ENCODE data around the gene CD177.
"Not testable (repeated sequence)": the region's sequence is repeated elsewhere in the genome, so short reads cannot be mapped to it uniquely, and the experiment has no call there.

DNA sequence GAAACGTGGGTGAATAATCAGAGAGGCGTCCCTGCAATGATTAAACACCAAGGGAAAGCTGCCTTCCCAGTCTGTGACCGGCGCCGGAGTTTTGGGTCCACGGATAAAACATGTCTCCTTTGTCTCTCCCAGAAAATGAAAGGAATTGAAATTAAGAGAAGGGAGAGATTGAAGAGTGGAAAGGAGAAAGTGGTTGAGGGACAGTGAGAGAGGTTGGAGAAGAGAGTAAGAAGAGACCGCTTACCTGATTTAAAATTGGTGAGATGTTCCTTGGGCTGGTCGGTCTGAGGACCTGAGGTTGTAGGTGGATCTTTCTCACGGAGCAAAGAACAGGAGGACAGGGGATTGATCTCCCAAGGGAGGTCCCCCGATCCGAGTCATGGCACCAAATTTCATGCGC, 24.9 kb upstream of the CD177 start:
- TF ChIP-seq, protein P1, sequence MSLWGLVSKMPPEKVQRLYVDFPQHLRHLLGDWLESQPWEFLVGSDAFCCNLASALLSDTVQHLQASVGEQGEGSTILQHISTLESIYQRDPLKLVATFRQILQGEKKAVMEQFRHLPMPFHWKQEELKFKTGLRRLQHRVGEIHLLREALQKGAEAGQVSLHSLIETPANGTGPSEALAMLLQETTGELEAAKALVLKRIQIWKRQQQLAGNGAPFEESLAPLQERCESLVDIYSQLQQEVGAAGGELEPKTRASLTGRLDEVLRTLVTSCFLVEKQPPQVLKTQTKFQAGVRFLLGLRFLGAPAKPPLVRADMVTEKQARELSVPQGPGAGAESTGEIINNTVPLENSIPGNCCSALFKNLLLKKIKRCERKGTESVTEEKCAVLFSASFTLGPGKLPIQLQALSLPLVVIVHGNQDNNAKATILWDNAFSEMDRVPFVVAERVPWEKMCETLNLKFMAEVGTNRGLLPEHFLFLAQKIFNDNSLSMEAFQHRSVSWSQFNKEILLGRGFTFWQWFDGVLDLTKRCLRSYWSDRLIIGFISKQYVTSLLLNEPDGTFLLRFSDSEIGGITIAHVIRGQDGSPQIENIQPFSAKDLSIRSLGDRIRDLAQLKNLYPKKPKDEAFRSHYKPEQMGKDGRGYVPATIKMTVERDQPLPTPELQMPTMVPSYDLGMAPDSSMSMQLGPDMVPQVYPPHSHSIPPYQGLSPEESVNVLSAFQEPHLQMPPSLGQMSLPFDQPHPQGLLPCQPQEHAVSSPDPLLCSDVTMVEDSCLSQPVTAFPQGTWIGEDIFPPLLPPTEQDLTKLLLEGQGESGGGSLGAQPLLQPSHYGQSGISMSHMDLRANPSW (CRISPR knock-in tag; IDR thresholded peaks at IDR 0.05) = not testable (repeated sequence)
- TF ChIP-seq POLR2AphosphoS5 (IDR thresholded peaks at IDR 0.05; ENCODE audit: control insufficient read depth, insufficient read depth, low read depth, low read length); NFIC (IDR thresholded peaks at IDR 0.05); EZH2 (IDR thresholded peaks at IDR 0.05; ENCODE audit: borderline replicate concordance, low read depth, low read length); KAT2B (IDR thresholded peaks at IDR 0.05; ENCODE audit: low read depth, low read length); ETS2 (tag; IDR thresholded peaks at IDR 0.05; ENCODE audit: borderline replicate concordance, poor library complexity, severe bottlenecking); FOXJ3 (CRISPR knock-in tag; IDR thresholded peaks at IDR 0.05); CHD4 (IDR thresholded peaks at IDR 0.05; ENCODE audit: insufficient read depth, insufficient replicate concordance, low read depth, low read length, poor library complexity, severe bottlenecking); CCAR2 (IDR thresholded peaks at IDR 0.05; ENCODE audit: low read depth, low read length): not testable (repeated sequence)
- TF ChIP-seq, protein P2, sequence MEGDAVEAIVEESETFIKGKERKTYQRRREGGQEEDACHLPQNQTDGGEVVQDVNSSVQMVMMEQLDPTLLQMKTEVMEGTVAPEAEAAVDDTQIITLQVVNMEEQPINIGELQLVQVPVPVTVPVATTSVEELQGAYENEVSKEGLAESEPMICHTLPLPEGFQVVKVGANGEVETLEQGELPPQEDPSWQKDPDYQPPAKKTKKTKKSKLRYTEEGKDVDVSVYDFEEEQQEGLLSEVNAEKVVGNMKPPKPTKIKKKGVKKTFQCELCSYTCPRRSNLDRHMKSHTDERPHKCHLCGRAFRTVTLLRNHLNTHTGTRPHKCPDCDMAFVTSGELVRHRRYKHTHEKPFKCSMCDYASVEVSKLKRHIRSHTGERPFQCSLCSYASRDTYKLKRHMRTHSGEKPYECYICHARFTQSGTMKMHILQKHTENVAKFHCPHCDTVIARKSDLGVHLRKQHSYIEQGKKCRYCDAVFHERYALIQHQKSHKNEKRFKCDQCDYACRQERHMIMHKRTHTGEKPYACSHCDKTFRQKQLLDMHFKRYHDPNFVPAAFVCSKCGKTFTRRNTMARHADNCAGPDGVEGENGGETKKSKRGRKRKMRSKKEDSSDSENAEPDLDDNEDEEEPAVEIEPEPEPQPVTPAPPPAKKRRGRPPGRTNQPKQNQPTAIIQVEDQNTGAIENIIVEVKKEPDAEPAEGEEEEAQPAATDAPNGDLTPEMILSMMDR (IDR thresholded peaks at IDR 0.05 in 2 of 3, conservative IDR thresholded peaks at IDR 0.05 in 1 of 3; ENCODE audit: insufficient read depth in 2 of 3, low read depth in 1 of 3, low read length in 3 of 3) = not testable (repeated sequence)
- TF ChIP-seq, protein P3, sequence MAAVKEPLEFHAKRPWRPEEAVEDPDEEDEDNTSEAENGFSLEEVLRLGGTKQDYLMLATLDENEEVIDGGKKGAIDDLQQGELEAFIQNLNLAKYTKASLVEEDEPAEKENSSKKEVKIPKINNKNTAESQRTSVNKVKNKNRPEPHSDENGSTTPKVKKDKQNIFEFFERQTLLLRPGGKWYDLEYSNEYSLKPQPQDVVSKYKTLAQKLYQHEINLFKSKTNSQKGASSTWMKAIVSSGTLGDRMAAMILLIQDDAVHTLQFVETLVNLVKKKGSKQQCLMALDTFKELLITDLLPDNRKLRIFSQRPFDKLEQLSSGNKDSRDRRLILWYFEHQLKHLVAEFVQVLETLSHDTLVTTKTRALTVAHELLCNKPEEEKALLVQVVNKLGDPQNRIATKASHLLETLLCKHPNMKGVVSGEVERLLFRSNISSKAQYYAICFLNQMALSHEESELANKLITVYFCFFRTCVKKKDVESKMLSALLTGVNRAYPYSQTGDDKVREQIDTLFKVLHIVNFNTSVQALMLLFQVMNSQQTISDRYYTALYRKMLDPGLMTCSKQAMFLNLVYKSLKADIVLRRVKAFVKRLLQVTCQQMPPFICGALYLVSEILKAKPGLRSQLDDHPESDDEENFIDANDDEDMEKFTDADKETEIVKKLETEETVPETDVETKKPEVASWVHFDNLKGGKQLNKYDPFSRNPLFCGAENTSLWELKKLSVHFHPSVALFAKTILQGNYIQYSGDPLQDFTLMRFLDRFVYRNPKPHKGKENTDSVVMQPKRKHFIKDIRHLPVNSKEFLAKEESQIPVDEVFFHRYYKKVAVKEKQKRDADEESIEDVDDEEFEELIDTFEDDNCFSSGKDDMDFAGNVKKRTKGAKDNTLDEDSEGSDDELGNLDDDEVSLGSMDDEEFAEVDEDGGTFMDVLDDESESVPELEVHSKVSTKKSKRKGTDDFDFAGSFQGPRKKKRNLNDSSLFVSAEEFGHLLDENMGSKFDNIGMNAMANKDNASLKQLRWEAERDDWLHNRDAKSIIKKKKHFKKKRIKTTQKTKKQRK (IDR thresholded peaks at IDR 0.05; ENCODE audit: borderline replicate concordance, low read depth, low read length) = not testable (repeated sequence)
- TF ChIP-seq, protein P4, sequence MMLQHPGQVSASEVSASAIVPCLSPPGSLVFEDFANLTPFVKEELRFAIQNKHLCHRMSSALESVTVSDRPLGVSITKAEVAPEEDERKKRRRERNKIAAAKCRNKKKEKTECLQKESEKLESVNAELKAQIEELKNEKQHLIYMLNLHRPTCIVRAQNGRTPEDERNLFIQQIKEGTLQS (IDR thresholded peaks at IDR 0.05) = not testable (repeated sequence)
- TF ChIP-seq, protein P4 (CRISPR knock-in tag; conservative IDR thresholded peaks at IDR 0.05) = not testable (repeated sequence)
- TF ChIP-seq, protein P5, sequence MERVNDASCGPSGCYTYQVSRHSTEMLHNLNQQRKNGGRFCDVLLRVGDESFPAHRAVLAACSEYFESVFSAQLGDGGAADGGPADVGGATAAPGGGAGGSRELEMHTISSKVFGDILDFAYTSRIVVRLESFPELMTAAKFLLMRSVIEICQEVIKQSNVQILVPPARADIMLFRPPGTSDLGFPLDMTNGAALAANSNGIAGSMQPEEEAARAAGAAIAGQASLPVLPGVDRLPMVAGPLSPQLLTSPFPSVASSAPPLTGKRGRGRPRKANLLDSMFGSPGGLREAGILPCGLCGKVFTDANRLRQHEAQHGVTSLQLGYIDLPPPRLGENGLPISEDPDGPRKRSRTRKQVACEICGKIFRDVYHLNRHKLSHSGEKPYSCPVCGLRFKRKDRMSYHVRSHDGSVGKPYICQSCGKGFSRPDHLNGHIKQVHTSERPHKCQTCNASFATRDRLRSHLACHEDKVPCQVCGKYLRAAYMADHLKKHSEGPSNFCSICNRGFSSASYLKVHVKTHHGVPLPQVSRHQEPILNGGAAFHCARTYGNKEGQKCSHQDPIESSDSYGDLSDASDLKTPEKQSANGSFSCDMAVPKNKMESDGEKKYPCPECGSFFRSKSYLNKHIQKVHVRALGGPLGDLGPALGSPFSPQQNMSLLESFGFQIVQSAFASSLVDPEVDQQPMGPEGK (CRISPR knock-in tag; IDR thresholded peaks at IDR 0.05; ENCODE audit: borderline replicate concordance) = not testable (repeated sequence)
